Kidney (tissue), 14 donors: ENCODE results near the gene EFHC2. TPM values are rescaled to one million over a fixed set of nuclear protein-coding genes. Genes with fewer than 3 reads are reported as not detected.

Experiments
- DNase-seq, 5 donors: peaks; one replicate each; pipeline ENCODE4 v3.0.0-alpha.2; 2013 to 2020
- FAIRE-seq: peaks from 2 replicates; lab custom pipeline; 2012; peaks lifted over from hg19 to GRCh38; lab: Jason Lieb, UNC
- H3K27ac ChIP-seq, 2 donors: one replicate each; pipeline ENCODE4 v1.7.0; 2013; ENCODE audit warnings: low read depth in 2 of 2, low read length in 2 of 2, inconsistent platforms in 1 of 2
- H3K27me3 ChIP-seq: one replicate; pipeline ENCODE4 v1.7.1; 2013; ENCODE audit warnings: low read length, inconsistent platforms; ENCODE audit not compliant: control insufficient read depth, insufficient read depth
- H3K36me3 ChIP-seq, 3 donors: one replicate each; pipeline versions ENCODE4 v1.7.0 to v1.7.1; 2013; ENCODE audit warnings: low read length in 3 of 3, control low read depth in 1 of 3, inconsistent platforms in 1 of 3; ENCODE audit not compliant: insufficient read depth in 3 of 3, control insufficient read depth in 2 of 3
- H3K4me1 ChIP-seq, 3 donors: one replicate each; pipeline versions ENCODE4 v1.7.0 to v1.7.1; 2013; ENCODE audit warnings: low read length in 3 of 3, inconsistent platforms in 1 of 3, low read depth in 1 of 3; ENCODE audit not compliant: control insufficient read depth in 2 of 3, insufficient read depth in 2 of 3
- H3K4me3 ChIP-seq, 3 donors: one replicate each; pipeline versions ENCODE4 v1.7.0 to v1.8.1; 2013; ENCODE audit warnings: low read length in 3 of 3, control low read depth in 1 of 3, inconsistent platforms in 1 of 3
- H3K9ac ChIP-seq, 3 donors: one replicate each; pipeline versions ENCODE4 v1.7.0 to v1.7.1; 2013; ENCODE audit warnings: low read length in 3 of 3, control low read depth in 1 of 3, inconsistent platforms in 1 of 3
- H3K9me3 ChIP-seq, 3 donors: one replicate each; pipeline versions ENCODE4 v1.7.0 to v1.7.1; 2013; ENCODE audit warnings: low read length in 3 of 3, control low read depth in 1 of 3, inconsistent platforms in 1 of 3; ENCODE audit not compliant: control insufficient read depth in 2 of 3, insufficient read depth in 1 of 3
- intact Hi-C: fragments of 100-400 bp; cut with DNase I; formaldehyde crosslinking; loops from one replicate; pipeline ENCODE4 v1.11.1; 2022
- polyA plus RNA-seq: library from polyadenylated mRNA; stranded (reverse); fragments of 350-450 nt; fragmentation: Illumina TruSeq; extraction: RNeasy Lipid Tissue Mini Kit (QIAGEN cat#74804); gene quantifications from one replicate; pipeline ENCODE4 v1.2.3, GENCODE V29; 2014; ENCODE audit warnings: low read depth, low replicate concordance; ENCODE audit not compliant: insufficient read depth
- total RNA-seq: library from RNA; stranded (reverse); fragmentation: NEBNext Ultra II Directional; extraction: Animal tissue kit (Norgen Biotek cat#: 25700); gene quantifications from one replicate; pipeline ENCODE4 v1.2.1, GENCODE V29; 2021
- TF ChIP-seq, protein P1 (sequence below): IDR thresholded peaks from 3 replicates; pipeline ENCODE4 v1.5.1; 2012; ENCODE audit warnings: mild to moderate bottlenecking, moderate library complexity, borderline replicate concordance; ENCODE audit not compliant: insufficient read depth; ENCODE audit errors: extremely low read depth
- donor health status: control.
- donor health status: control.
- donor health status: control.
- donor health status: control.
- donor health status: control.
- donor health status: DM: yes; HTN: yes; CAD: no.
- donor health status: Normal renal cell carcinoma (clear cell type).

EFHC2 gene
- total and polyA plus RNA-seq, 2 donors from 2014 or later, result 1.6 to 6.4 TPM

DNA sequence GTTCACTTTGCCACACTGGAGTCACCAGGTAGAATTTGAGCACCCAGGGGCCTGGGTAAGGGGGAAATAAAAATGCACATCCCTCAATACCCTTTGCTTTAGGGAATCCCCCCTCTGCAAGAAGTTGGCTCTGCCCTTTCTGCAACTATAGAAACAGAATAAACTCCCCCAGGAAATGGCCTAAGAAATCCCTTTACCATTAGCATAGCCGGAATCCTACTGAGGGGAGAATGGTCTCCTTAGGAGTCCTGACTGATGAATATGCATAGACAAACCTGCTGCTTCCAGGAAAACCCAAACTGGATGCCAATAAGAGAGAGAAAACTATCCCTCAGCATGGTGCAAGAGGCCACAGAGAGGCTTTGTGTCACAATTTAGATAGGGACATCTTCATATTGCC, 11.0 kb downstream of the EFHC2 start:
- intact Hi-C loops, result no loop called here
- FAIRE-seq (no peak), DNase-seq (no peak)
- no peaks in the 10 kb centered on the region for H3K36me3 ChIP-seq
- TF ChIP-seq, protein P1, sequence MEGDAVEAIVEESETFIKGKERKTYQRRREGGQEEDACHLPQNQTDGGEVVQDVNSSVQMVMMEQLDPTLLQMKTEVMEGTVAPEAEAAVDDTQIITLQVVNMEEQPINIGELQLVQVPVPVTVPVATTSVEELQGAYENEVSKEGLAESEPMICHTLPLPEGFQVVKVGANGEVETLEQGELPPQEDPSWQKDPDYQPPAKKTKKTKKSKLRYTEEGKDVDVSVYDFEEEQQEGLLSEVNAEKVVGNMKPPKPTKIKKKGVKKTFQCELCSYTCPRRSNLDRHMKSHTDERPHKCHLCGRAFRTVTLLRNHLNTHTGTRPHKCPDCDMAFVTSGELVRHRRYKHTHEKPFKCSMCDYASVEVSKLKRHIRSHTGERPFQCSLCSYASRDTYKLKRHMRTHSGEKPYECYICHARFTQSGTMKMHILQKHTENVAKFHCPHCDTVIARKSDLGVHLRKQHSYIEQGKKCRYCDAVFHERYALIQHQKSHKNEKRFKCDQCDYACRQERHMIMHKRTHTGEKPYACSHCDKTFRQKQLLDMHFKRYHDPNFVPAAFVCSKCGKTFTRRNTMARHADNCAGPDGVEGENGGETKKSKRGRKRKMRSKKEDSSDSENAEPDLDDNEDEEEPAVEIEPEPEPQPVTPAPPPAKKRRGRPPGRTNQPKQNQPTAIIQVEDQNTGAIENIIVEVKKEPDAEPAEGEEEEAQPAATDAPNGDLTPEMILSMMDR, result no peak
- H3K27me3 ChIP-seq, result no peaks in the 10 kb centered on the region
- no peak overlapping the region for H3K27ac ChIP-seq
- H3K9me3 ChIP-seq, result no peaks in the 10 kb centered on the region
- H3K4me1 ChIP-seq, result no peaks in the 10 kb centered on the region
- H3K9ac ChIP-seq, result no peak overlapping the region
- no peak overlapping the region for H3K4me3 ChIP-seq

DNA sequence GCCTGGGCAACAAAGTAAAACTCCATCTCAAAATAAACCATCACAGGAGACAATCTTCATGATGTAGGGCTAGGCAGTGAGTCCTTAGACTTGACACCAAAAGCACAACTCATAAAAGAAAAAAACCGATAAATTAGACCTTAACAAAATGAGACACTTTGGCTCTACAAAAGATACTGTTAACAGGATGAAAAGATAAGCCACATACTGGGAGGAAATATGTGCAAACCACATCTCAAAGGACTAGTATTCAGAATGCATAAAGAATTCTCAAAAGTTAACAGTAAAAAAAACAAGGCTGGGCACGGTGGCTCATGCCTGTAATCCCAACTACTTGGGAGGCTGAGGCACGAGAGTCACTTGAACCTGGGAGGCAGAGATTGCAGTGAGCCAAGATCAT, 13.2 kb downstream of the EFHC2 start:
- TF ChIP-seq, protein P1, result no peak
- FAIRE-seq (no peak), DNase-seq (no peak)
- Histone ChIP-seq H3K9me3 (no peaks in the 10 kb centered on the region), H3K9ac (no peak overlapping the region), H3K27me3 (no peaks in the 10 kb centered on the region), H3K4me1 (no peaks in the 10 kb centered on the region), H3K36me3 (no peaks in the 10 kb centered on the region), H3K27ac (no peak overlapping the region), H3K4me3 (no peak overlapping the region)
- intact Hi-C loops, result no loop called here

DNA sequence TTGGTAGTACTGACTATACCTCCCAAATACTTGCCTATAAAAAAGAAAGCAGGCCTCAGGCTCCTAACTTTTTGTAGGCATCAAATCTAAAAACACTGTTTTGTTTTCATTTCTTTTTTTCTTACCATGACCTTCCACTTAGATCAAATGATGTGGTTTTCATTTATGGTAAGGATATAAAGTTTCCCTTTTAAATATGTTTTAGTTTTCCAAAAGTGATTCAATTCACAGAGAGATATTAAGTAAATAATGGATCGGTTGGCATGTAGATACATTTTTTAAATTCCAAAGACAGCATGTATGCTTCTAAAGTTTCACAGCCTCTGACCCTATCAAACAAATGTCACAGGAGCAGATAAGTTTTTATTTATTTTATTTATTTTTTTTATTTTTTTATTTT, 23.9 kb downstream of the EFHC2 start:
- H3K36me3 ChIP-seq, result no peaks in the 10 kb centered on the region
- H3K4me3 ChIP-seq, result no peak overlapping the region
- intact Hi-C loops, result no loop called here
- TF ChIP-seq, protein P1, result no peak
- no peak overlapping the region for H3K27ac ChIP-seq
- DNase-seq, result no peak
- H3K9ac ChIP-seq, result no peak overlapping the region
- no peak for FAIRE-seq
- H3K9me3 ChIP-seq, result no peaks in the 10 kb centered on the region
- no peaks in the 10 kb centered on the region for H3K27me3 ChIP-seq
- no peaks in the 10 kb centered on the region for H3K4me1 ChIP-seq

DNA sequence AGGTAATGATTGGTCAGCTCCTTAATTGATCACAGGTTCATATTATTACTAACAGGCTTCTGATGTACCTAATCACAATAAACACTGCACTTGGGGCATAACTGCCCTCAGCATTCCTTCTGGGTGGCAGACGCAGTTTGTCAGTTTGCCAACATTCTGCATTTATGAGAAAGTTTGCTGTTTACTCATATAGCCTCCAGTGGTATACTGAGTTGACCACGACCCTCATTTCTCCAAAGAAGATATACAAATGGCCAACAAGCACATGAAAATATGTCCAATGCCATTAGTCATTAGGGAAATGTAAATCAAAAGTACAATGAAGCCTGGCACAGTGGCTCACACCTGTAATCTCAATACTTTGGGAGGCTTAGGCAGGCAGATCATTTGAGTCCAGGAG, 26.3 kb downstream of the EFHC2 start:
- Histone ChIP-seq H3K9ac (no peak overlapping the region), H3K27me3 (no peaks in the 10 kb centered on the region), H3K9me3 (no peaks in the 10 kb centered on the region), H3K36me3 (no peaks in the 10 kb centered on the region), H3K4me3 (no peak overlapping the region), H3K4me1 (no peaks in the 10 kb centered on the region), H3K27ac (no peak overlapping the region)
- DNase-seq (no peak), FAIRE-seq (no peak)
- intact Hi-C loops, result no loop called here
- TF ChIP-seq, protein P1, result no peak
